Measurements from ENCODE around the gene ACADS. TPM values are rescaled to one million over a fixed set of nuclear protein-coding genes. Genes with fewer than 3 reads are reported as not detected.

ACADS gene
- total RNA-seq, 1 experiment from 2014 or later, result 11.0 TPM

DNA sequence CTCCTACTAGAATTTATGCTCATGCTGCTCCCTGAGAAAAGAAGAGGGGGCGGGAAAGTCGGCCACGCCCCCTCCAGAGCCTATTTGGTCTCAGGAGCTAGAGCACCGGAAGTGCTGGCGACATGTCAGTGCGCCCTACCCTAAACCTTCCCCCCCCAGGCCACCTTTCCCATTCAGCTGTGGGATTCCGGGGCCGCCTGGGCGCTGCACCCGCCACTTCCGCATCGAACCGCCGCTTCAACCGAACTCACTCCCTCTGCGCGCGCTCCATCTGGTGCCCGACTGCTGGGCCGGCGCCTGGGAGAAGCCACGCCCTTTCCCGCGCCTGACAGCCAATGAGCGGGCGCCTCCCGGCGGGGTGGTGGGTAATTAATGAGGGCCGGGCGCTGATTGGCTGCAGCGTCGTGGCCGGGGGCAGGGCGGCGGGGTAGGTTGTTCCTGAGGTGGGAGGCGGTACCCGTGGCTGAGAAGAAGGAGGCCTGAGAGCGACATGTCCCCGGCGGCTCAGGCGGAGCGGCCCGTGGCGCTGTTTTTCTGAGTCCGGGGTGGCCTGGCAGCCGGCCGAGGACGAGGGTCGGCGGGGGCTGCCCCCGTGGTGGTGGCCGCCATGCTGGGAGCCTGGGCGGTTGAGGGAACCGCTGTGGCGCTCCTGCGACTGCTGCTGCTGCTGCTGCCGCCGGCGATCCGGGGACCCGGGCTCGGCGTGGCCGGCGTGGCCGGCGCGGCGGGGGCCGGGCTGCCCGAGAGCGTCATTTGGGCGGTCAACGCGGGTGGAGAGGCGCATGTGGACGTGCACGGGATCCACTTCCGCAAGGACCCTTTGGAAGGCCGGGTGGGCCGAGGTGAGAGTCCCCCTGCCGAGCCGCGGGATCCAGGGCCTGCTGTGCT lies 38.7 kb upstream of the ACADS start, which contains the start of gene MLEC:
MLEC (plus strand) TSS at position 460 of the 888 bp plus-strand sequence; CDS start at position 608, 148 bp downstream.
- Mint-ChIP-seq H3K4me1 (peaks cover 37% of the 10 kb centered on the region), H3K36me3 (no peaks in the 10 kb centered on the region), H3K27ac (peak within 1 kb of the TSS; percentile 96), H3K4me3 (peak within 1 kb of the TSS; percentile 87), H3K27me3 (ENCODE audit: low read depth) (no peaks in the 10 kb centered on the region), H3K9me3 (no peaks in the 10 kb centered on the region)
- peak; percentile 85 for ATAC-seq
- POLR2A ChIA-PET, result interaction anchor here (0.6 to 1.4 kb wide), 6 partner anchors 23 to 102 kb away, joined by 3 to 9 read pairs (median 3); partner anchors contain the start of genes CABP1 and UNC119B
- DNase-seq (ENCODE audit: low spot score), result peak; percentile 99
- CTCF ChIA-PET, result interaction anchor here (0.6 to 3.6 kb wide), 10 partner anchors 11 to 285 kb away, joined by 3 to 24 read pairs (median 4); partner anchors contain the start of genes CABP1 and POP5
- TF ChIP-seq HMGA2 (CRISPR knock-in tag; IDR thresholded peaks at IDR 0.05) (0 out of 2 replicates have a peak, but pooled peaks have one; percentile 5), NR2C2 (CRISPR knock-in tag; IDR thresholded peaks at IDR 0.05) (no peak), TP53 (CRISPR knock-in tag; IDR thresholded peaks at IDR 0.05) (peak; percentile 83; the same call in 1 of the 2 replicates), CREB1 (CRISPR knock-in tag; IDR thresholded peaks at IDR 0.05) (0 out of 2 replicates have a peak, but pooled peaks have one; percentile 47), ZNF263 (CRISPR knock-in tag; IDR thresholded peaks at IDR 0.05; ENCODE audit: low read depth) (no peak), ZNF219 (CRISPR knock-in tag; IDR thresholded peaks at IDR 0.05; ENCODE audit: borderline replicate concordance) (no peak), FOXP1 (CRISPR knock-in tag; IDR thresholded peaks at IDR 0.05; ENCODE audit: borderline replicate concordance) (no peak), ZNF232 (CRISPR knock-in tag; IDR thresholded peaks at IDR 0.05) (no peak), JAZF1 (CRISPR knock-in tag; IDR thresholded peaks at IDR 0.05) (no peak), RORB (CRISPR knock-in tag; IDR thresholded peaks at IDR 0.05) (no peak), FOXJ3 (CRISPR knock-in tag; IDR thresholded peaks at IDR 0.05; ENCODE audit: borderline replicate concordance) (no peak), KAT7 (CRISPR knock-in tag; IDR thresholded peaks at IDR 0.05; ENCODE audit: borderline replicate concordance) (peak; percentile 76; the same call in 1 of the 2 replicates)
- TF ChIP-seq, protein P1, sequence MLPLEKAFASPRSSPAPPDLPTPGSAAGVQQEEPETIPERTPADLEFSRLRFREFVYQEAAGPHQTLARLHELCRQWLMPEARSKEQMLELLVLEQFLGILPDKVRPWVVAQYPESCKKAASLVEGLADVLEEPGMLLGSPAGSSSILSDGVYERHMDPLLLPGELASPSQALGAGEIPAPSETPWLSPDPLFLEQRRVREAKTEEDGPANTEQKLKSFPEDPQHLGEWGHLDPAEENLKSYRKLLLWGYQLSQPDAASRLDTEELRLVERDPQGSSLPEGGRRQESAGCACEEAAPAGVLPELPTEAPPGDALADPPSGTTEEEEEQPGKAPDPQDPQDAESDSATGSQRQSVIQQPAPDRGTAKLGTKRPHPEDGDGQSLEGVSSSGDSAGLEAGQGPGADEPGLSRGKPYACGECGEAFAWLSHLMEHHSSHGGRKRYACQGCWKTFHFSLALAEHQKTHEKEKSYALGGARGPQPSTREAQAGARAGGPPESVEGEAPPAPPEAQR (CRISPR knock-in tag; IDR thresholded peaks at IDR 0.05), result no peak
- TF ChIP-seq, protein P2, sequence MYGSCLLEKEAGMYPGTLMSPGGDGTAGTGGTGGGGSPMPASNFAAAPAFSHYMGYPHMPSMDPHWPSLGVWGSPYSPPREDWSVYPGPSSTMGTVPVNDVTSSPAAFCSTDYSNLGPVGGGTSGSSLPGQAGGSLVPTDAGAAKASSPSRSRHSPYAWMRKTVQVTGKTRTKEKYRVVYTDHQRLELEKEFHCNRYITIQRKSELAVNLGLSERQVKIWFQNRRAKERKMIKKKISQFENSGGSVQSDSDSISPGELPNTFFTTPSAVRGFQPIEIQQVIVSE (CRISPR knock-in tag; IDR thresholded peaks at IDR 0.05; ENCODE audit: borderline replicate concordance), result no peak
- TF ChIP-seq, protein P3, sequence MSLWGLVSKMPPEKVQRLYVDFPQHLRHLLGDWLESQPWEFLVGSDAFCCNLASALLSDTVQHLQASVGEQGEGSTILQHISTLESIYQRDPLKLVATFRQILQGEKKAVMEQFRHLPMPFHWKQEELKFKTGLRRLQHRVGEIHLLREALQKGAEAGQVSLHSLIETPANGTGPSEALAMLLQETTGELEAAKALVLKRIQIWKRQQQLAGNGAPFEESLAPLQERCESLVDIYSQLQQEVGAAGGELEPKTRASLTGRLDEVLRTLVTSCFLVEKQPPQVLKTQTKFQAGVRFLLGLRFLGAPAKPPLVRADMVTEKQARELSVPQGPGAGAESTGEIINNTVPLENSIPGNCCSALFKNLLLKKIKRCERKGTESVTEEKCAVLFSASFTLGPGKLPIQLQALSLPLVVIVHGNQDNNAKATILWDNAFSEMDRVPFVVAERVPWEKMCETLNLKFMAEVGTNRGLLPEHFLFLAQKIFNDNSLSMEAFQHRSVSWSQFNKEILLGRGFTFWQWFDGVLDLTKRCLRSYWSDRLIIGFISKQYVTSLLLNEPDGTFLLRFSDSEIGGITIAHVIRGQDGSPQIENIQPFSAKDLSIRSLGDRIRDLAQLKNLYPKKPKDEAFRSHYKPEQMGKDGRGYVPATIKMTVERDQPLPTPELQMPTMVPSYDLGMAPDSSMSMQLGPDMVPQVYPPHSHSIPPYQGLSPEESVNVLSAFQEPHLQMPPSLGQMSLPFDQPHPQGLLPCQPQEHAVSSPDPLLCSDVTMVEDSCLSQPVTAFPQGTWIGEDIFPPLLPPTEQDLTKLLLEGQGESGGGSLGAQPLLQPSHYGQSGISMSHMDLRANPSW (CRISPR knock-in tag; conservative IDR thresholded peaks at IDR 0.05; ENCODE audit: low read depth), result no peak
- TF ChIP-seq, protein P4, sequence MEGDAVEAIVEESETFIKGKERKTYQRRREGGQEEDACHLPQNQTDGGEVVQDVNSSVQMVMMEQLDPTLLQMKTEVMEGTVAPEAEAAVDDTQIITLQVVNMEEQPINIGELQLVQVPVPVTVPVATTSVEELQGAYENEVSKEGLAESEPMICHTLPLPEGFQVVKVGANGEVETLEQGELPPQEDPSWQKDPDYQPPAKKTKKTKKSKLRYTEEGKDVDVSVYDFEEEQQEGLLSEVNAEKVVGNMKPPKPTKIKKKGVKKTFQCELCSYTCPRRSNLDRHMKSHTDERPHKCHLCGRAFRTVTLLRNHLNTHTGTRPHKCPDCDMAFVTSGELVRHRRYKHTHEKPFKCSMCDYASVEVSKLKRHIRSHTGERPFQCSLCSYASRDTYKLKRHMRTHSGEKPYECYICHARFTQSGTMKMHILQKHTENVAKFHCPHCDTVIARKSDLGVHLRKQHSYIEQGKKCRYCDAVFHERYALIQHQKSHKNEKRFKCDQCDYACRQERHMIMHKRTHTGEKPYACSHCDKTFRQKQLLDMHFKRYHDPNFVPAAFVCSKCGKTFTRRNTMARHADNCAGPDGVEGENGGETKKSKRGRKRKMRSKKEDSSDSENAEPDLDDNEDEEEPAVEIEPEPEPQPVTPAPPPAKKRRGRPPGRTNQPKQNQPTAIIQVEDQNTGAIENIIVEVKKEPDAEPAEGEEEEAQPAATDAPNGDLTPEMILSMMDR (IDR thresholded peaks at IDR 0.05), result no peak
- TF ChIP-seq, protein P5, sequence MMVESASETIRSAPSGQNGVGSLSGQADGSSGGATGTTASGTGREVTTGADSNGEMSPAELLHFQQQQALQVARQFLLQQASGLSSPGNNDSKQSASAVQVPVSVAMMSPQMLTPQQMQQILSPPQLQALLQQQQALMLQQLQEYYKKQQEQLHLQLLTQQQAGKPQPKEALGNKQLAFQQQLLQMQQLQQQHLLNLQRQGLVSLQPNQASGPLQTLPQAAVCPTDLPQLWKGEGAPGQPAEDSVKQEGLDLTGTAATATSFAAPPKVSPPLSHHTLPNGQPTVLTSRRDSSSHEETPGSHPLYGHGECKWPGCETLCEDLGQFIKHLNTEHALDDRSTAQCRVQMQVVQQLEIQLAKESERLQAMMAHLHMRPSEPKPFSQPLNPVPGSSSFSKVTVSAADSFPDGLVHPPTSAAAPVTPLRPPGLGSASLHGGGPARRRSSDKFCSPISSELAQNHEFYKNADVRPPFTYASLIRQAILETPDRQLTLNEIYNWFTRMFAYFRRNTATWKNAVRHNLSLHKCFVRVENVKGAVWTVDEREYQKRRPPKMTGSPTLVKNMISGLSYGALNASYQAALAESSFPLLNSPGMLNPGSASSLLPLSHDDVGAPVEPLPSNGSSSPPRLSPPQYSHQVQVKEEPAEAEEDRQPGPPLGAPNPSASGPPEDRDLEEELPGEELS (CRISPR knock-in tag; IDR thresholded peaks at IDR 0.05), result 0 out of 2 replicates have a peak, but pooled peaks have one; percentile 45
- TF ChIP-seq, protein P6, sequence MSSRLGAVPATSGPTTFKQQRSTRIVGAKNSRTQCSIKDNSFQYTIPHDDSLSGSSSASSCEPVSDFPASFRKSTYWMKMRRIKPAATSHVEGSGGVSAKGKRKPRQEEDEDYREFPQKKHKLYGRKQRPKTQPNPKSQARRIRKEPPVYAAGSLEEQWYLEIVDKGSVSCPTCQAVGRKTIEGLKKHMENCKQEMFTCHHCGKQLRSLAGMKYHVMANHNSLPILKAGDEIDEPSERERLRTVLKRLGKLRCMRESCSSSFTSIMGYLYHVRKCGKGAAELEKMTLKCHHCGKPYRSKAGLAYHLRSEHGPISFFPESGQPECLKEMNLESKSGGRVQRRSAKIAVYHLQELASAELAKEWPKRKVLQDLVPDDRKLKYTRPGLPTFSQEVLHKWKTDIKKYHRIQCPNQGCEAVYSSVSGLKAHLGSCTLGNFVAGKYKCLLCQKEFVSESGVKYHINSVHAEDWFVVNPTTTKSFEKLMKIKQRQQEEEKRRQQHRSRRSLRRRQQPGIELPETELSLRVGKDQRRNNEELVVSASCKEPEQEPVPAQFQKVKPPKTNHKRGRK (CRISPR knock-in tag; IDR thresholded peaks at IDR 0.05; ENCODE audit: borderline replicate concordance), result no peak
- TF ChIP-seq, protein P7, sequence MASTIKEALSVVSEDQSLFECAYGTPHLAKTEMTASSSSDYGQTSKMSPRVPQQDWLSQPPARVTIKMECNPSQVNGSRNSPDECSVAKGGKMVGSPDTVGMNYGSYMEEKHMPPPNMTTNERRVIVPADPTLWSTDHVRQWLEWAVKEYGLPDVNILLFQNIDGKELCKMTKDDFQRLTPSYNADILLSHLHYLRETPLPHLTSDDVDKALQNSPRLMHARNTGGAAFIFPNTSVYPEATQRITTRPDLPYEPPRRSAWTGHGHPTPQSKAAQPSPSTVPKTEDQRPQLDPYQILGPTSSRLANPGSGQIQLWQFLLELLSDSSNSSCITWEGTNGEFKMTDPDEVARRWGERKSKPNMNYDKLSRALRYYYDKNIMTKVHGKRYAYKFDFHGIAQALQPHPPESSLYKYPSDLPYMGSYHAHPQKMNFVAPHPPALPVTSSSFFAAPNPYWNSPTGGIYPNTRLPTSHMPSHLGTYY (CRISPR knock-in tag; IDR thresholded peaks at IDR 0.05), result no peak
- TF ChIP-seq, protein P8, sequence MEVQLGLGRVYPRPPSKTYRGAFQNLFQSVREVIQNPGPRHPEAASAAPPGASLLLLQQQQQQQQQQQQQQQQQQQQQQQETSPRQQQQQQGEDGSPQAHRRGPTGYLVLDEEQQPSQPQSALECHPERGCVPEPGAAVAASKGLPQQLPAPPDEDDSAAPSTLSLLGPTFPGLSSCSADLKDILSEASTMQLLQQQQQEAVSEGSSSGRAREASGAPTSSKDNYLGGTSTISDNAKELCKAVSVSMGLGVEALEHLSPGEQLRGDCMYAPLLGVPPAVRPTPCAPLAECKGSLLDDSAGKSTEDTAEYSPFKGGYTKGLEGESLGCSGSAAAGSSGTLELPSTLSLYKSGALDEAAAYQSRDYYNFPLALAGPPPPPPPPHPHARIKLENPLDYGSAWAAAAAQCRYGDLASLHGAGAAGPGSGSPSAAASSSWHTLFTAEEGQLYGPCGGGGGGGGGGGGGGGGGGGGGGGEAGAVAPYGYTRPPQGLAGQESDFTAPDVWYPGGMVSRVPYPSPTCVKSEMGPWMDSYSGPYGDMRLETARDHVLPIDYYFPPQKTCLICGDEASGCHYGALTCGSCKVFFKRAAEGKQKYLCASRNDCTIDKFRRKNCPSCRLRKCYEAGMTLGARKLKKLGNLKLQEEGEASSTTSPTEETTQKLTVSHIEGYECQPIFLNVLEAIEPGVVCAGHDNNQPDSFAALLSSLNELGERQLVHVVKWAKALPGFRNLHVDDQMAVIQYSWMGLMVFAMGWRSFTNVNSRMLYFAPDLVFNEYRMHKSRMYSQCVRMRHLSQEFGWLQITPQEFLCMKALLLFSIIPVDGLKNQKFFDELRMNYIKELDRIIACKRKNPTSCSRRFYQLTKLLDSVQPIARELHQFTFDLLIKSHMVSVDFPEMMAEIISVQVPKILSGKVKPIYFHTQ (CRISPR knock-in tag; IDR thresholded peaks at IDR 0.05), result no peak

Data from WTC11 (cell line).